Measurements from ENCODE around the gene DIAPH2.
"Not testable (repeated sequence)": the region's sequence is repeated elsewhere in the genome, so short reads cannot be mapped to it uniquely, and the experiment has no call there.

The DIAPH2 gene

GRCh38 chrX:97401586-97402136 lies 717.0 kb downstream of the DIAPH2 start:
- no peak for DNase-seq

- no peak for DNase-seq
These were observed 717.7 kb downstream of the DIAPH2 start for GRCh38 chrX:97402333-97402732.

GRCh38 chrX:97402903-97403302 lies 718.3 kb downstream of the DIAPH2 start:
- DNase-seq, result no peak

GRCh38 chrX:97405031-97405660 lies 720.5 kb downstream of the DIAPH2 start:
- no peak for DNase-seq

- not testable (repeated sequence) for DNase-seq
These were observed 725.2 kb downstream of the DIAPH2 start for GRCh38 chrX:97409632-97410415.

- no peak for DNase-seq
These were observed 731.8 kb downstream of the DIAPH2 start for GRCh38 chrX:97416461-97416860.

- DNase-seq, result no peak
These were observed 744.5 kb downstream of the DIAPH2 start for GRCh38 chrX:97429101-97429500.

- DNase-seq, result no peak
These were observed 746.6 kb downstream of the DIAPH2 start for GRCh38 chrX:97431281-97431680.

GRCh38 chrX:97446298-97446882 lies 761.7 kb downstream of the DIAPH2 start:
- DNase-seq, result no peak

GRCh38 chrX:97447306-97447705 lies 762.7 kb downstream of the DIAPH2 start:
- DNase-seq, result no peak

- no peak for DNase-seq
These were observed 767.6 kb downstream of the DIAPH2 start for GRCh38 chrX:97452283-97452682.

GRCh38 chrX:97461763-97462162 lies 777.1 kb downstream of the DIAPH2 start:
- no peak for DNase-seq

- no peak for DNase-seq
These were observed 786.4 kb downstream of the DIAPH2 start for GRCh38 chrX:97471071-97471470.

- no peak for DNase-seq
These were observed 790.3 kb downstream of the DIAPH2 start for GRCh38 chrX:97474933-97475332.

GRCh38 chrX:97479106-97479890 lies 794.7 kb downstream of the DIAPH2 start:
- no peak for DNase-seq

- no peak for DNase-seq
These were observed 796.6 kb downstream of the DIAPH2 start for GRCh38 chrX:97481228-97481627.

- DNase-seq, result no peak
These were observed 798.1 kb downstream of the DIAPH2 start for GRCh38 chrX:97482666-97483300.

- DNase-seq, result no peak
These were observed 806.0 kb downstream of the DIAPH2 start for GRCh38 chrX:97490656-97491055.

- DNase-seq, result no peak
These were observed 810.2 kb downstream of the DIAPH2 start for GRCh38 chrX:97494756-97495372.

- DNase-seq, result no peak
These were observed 813.5 kb downstream of the DIAPH2 start for GRCh38 chrX:97498093-97498492.

- DNase-seq, result no peak
These were observed 819.8 kb downstream of the DIAPH2 start for GRCh38 chrX:97504431-97504830.

GRCh38 chrX:97517763-97518162 lies 833.1 kb downstream of the DIAPH2 start:
- DNase-seq, result no peak

All from activated CD4-positive, alpha-beta T cell treated with anti-CD3 and anti-CD28 coated beads, Interleukin-2, amount 50 U/mL, for 1 hour (primary cell).